Naive thymus-derived CD4-positive, alpha-beta T cell (primary cell): ENCODE results near the gene MARK3. TPM values are rescaled to one million over a fixed set of nuclear protein-coding genes. Genes with fewer than 3 reads are reported as not detected.
A peak's percentile ranks its signal among the peaks of the same experiment; 100 is the strongest.
"Not testable (repeated sequence)": the region's sequence is repeated elsewhere in the genome, so short reads cannot be mapped to it uniquely, and the experiment has no call there.

Source experiments
- ATAC-seq: fragments of 150-1000 bp; cut with Tn5 transposase; 2 replicates; pipeline ENCODE4 v1.10.0; 2021; ENCODE audit warnings: mild to moderate bottlenecking, moderate library complexity
- CTCF ChIA-PET: fragments of 350-600 bp; sonication (Branson Sonifier 250); formaldehyde crosslinking; loops from one replicate; lab custom pipeline; 2021; ENCODE audit warnings: antibody characterized with exemption; lab: Charles Lee
- POLR2A ChIA-PET: fragments of 350-600 bp; sonication (Branson Sonifier 250); formaldehyde crosslinking; loops from one replicate; lab custom pipeline; 2021; ENCODE audit warnings: antibody characterized with exemption, inconsistent platforms; lab: Charles Lee
- DNase-seq, 9 donors: peaks; one replicate each; pipeline versions ENCODE4 v3.0.0 to v3.0.0-alpha.2; 2020 to 2022; ENCODE audit warnings: mixed read lengths in 1 of 9
- H3K27ac ChIP-seq: one replicate; pipeline ENCODE4 v1.7.0; 2013; ENCODE audit warnings: mild to moderate bottlenecking, low read depth, low read length, moderate library complexity
- H3K27me3 ChIP-seq, 2 donors: one replicate each; pipeline ENCODE4 v1.7.0; 2013; ENCODE audit warnings: low read length in 2 of 2, mild to moderate bottlenecking in 2 of 2, moderate library complexity in 2 of 2; ENCODE audit not compliant: control insufficient read depth in 2 of 2, insufficient read depth in 2 of 2
- H3K36me3 ChIP-seq, 3 experiments: 1 replicate in 2 of 3; 2 replicates in 1 of 3; pipeline ENCODE4 v1.7.0; 2013; ENCODE audit warnings: low read length in 3 of 3, mild to moderate bottlenecking in 3 of 3, moderate library complexity in 1 of 3; ENCODE audit not compliant: insufficient read depth in 3 of 3, control insufficient read depth in 2 of 3
- H3K4me1 ChIP-seq, 2 donors: one replicate each; pipeline ENCODE4 v1.7.0; 2013; ENCODE audit warnings: low read length in 2 of 2, mild to moderate bottlenecking in 2 of 2, moderate library complexity in 1 of 2; ENCODE audit not compliant: control insufficient read depth in 2 of 2, insufficient read depth in 2 of 2
- H3K4me3 ChIP-seq: 2 replicates; pipeline ENCODE4 v1.7.0; 2013; ENCODE audit warnings: mild to moderate bottlenecking, low read length
- H3K9me3 ChIP-seq, 3 experiments: 1 replicate in 2 of 3; 2 replicates in 1 of 3; pipeline ENCODE4 v1.7.0; 2013; ENCODE audit warnings: low read length in 3 of 3; ENCODE audit not compliant: control insufficient read depth in 2 of 3
- H3K27ac Mint-ChIP-seq, 9 donors: one replicate each; pipeline ENCODE4 v1.8.0; 2020 to 2022; ENCODE audit warnings: mixed read lengths in 9 of 9, mild to moderate bottlenecking in 8 of 9, moderate library complexity in 5 of 9, inconsistent platforms in 2 of 9
- H3K27me3 Mint-ChIP-seq, 5 donors: one replicate each; pipeline ENCODE4 v1.8.0; 2021 to 2022; ENCODE audit warnings: mixed read lengths in 5 of 5, mild to moderate bottlenecking in 1 of 5
- H3K36me3 Mint-ChIP-seq, 5 donors: one replicate each; pipeline ENCODE4 v1.8.0; 2020 to 2022; ENCODE audit warnings: mixed read lengths in 5 of 5, mild to moderate bottlenecking in 3 of 5, inconsistent platforms in 1 of 5
- H3K4me1 Mint-ChIP-seq, 7 donors: one replicate each; pipeline ENCODE4 v1.8.0; 2020 to 2022; ENCODE audit warnings: mixed read lengths in 7 of 7, mild to moderate bottlenecking in 3 of 7, inconsistent platforms in 1 of 7
- H3K4me3 Mint-ChIP-seq, 10 donors: one replicate each; pipeline ENCODE4 v1.8.0; 2020 to 2022; ENCODE audit warnings: mild to moderate bottlenecking in 10 of 10, mixed read lengths in 10 of 10, moderate library complexity in 6 of 10, inconsistent platforms in 2 of 10
- H3K9me3 Mint-ChIP-seq, 11 donors: one replicate each; pipeline ENCODE4 v1.8.0; 2020 to 2022; ENCODE audit warnings: mixed read lengths in 11 of 11, mild to moderate bottlenecking in 4 of 11, inconsistent platforms in 1 of 11, moderate library complexity in 1 of 11
- intact Hi-C, 2 donors: fragments of 100-400 bp; cut with micrococcal nuclease; formaldehyde crosslinking; loops; one replicate each; pipeline ENCODE4 v1.15.1; 2023
- polyA plus RNA-seq, 2 donors: library from polyadenylated mRNA; unstranded; fragments of 300-500 nt; fragmentation: Illumina TruSeq; gene quantifications; one replicate each; pipeline ENCODE4 v1.2.3, GENCODE V29; 2021
- total RNA-seq, 6 experiments: library from RNA in 5 of 6; stranded (reverse) in 5 of 6; gene quantifications; 1 replicate in 5 of 6; 2 replicates in 1 of 6; pipeline ENCODE4 v1.2.3 and lab custom pipeline; 2021 to 2026

The MARK3 gene
- total and polyA plus RNA-seq, 7 experiments from 2014 or later, result 28.2 to 133 (median 100) TPM

- H3K9me3 ChIP-seq, result no peaks in the 10 kb centered on the region
- Mint-ChIP-seq H3K27ac (peak overlapping the region in 2 of 9 donors; percentile 8 to 12), H3K4me1 (peaks cover 0 to 10% (median 0%) of the 10 kb centered on the region in 7 donors), H3K4me3 (no peak overlapping the region), H3K36me3 (peaks cover 0 to 13% (median 9%) of the 10 kb centered on the region in 5 donors), H3K9me3 (peaks cover 0 to 3% (median 0%) of the 10 kb centered on the region in 11 donors), H3K27me3 (peaks cover 0 to 10% (median 5%) of the 10 kb centered on the region in 5 donors)
- H3K36me3 ChIP-seq, result peaks cover 0 to 15% (median 4%) of the 10 kb centered on the region in 3 experiments
- POLR2A ChIA-PET, result interaction anchor here (8.6 kb wide), 1 partner anchor 14 kb away, joined by 73 read pairs; the partner anchor contains the start of gene EIF5
- DNase-seq (no peak), ATAC-seq (no peak)
- no peak overlapping the region for H3K27ac ChIP-seq
- no peaks in the 10 kb centered on the region for H3K4me1 ChIP-seq
- intact Hi-C loops, result no loop called here
- no peak overlapping the region for H3K4me3 ChIP-seq
- CTCF ChIA-PET, result no interaction called here
- H3K27me3 ChIP-seq, result no peaks in the 10 kb centered on the region
These were observed 37.1 kb upstream of the MARK3 start for GRCh38 chr14:103348154-103348553.

- Histone ChIP-seq H3K27me3 (no peaks in the 10 kb centered on the region), H3K9me3 (no peaks in the 10 kb centered on the region), H3K36me3 (no peaks in the 10 kb centered on the region), H3K4me3 (no peak overlapping the region), H3K4me1 (no peaks in the 10 kb centered on the region), H3K27ac (no peak overlapping the region)
- no peak for ATAC-seq
- peaks cover 0 to 4% (median 1%) of the 10 kb centered on the region in 5 donors for H3K36me3 Mint-ChIP-seq
- POLR2A ChIA-PET, result interaction anchor here (8.6 kb wide), 1 partner anchor 16 kb away, joined by 73 read pairs; the partner anchor contains the start of gene EIF5
- peaks cover 0 to 5% (median 0%) of the 10 kb centered on the region in 11 donors for H3K9me3 Mint-ChIP-seq
- peak overlapping the region in 1 of 9 donors; percentile 5 for H3K27ac Mint-ChIP-seq
- CTCF ChIA-PET, result no interaction called here
- H3K4me3 Mint-ChIP-seq, result no peak overlapping the region
- peaks cover 0 to 10% (median 5%) of the 10 kb centered on the region in 5 donors for H3K27me3 Mint-ChIP-seq
- DNase-seq, result no peak
- peaks cover 0 to 8% (median 0%) of the 10 kb centered on the region in 7 donors for H3K4me1 Mint-ChIP-seq
- intact Hi-C loops, result no loop called here
These were observed 35.2 kb upstream of the MARK3 start for GRCh38 chr14:103349982-103350381.

GRCh38 chr14:103353362-103353761 lies 31.9 kb upstream of the MARK3 start:
- H3K4me3 Mint-ChIP-seq, result no peak overlapping the region
- no peak for ATAC-seq
- H3K4me1 Mint-ChIP-seq, result peaks cover 0 to 9% (median 3%) of the 10 kb centered on the region in 7 donors
- peaks cover 0 to 13% (median 5%) of the 10 kb centered on the region in 5 donors for H3K27me3 Mint-ChIP-seq
- POLR2A ChIA-PET, result no interaction called here
- Histone ChIP-seq H3K27me3 (no peaks in the 10 kb centered on the region), H3K27ac (no peak overlapping the region), H3K36me3 (no peaks in the 10 kb centered on the region), H3K4me3 (no peak overlapping the region), H3K9me3 (no peaks in the 10 kb centered on the region), H3K4me1 (no peaks in the 10 kb centered on the region)
- H3K9me3 Mint-ChIP-seq, result peaks cover 0 to 1% (median 0%) of the 10 kb centered on the region in 11 donors
- intact Hi-C loops, result no loop called here
- CTCF ChIA-PET, result interaction anchor here (0.7 kb wide), 1 partner anchor 68 kb away, joined by 5 read pairs; no protein-coding TSS in a partner anchor
- H3K36me3 Mint-ChIP-seq, result peaks cover 0 to 1% (median 0%) of the 10 kb centered on the region in 5 donors
- no peak for DNase-seq
- no peak overlapping the region for H3K27ac Mint-ChIP-seq

- no peak for ATAC-seq
- no peak overlapping the region for H3K4me3 ChIP-seq
- H3K27ac ChIP-seq, result no peak overlapping the region
- POLR2A ChIA-PET, result no interaction called here
- H3K9me3 ChIP-seq, result no peaks in the 10 kb centered on the region
- CTCF ChIA-PET, result no interaction called here
- H3K27ac Mint-ChIP-seq, result no peak overlapping the region
- no peaks in the 10 kb centered on the region for H3K27me3 ChIP-seq
- H3K27me3 Mint-ChIP-seq, result peaks cover 0 to 13% (median 5%) of the 10 kb centered on the region in 5 donors
- peaks cover 0 to 9% (median 3%) of the 10 kb centered on the region in 7 donors for H3K4me1 Mint-ChIP-seq
- peaks cover 0 to 1% (median 0%) of the 10 kb centered on the region in 5 donors for H3K36me3 Mint-ChIP-seq
- intact Hi-C loops, result no loop called here
- H3K4me1 ChIP-seq, result no peaks in the 10 kb centered on the region
- no peak overlapping the region for H3K4me3 Mint-ChIP-seq
- H3K9me3 Mint-ChIP-seq, result peaks cover 0 to 1% (median 0%) of the 10 kb centered on the region in 11 donors
- DNase-seq, result no peak
- H3K36me3 ChIP-seq, result no peaks in the 10 kb centered on the region
These were observed 31.1 kb upstream of the MARK3 start for GRCh38 chr14:103354141-103354540.

- no peaks in the 10 kb centered on the region for H3K27me3 ChIP-seq
- ATAC-seq, result no peak
- H3K4me1 Mint-ChIP-seq, result peaks cover 0 to 9% (median 3%) of the 10 kb centered on the region in 7 donors
- intact Hi-C loops, result no loop called here
- ChIA-PET CTCF (no interaction called here), POLR2A (interaction anchor here (1.4 kb wide), 1 partner anchor 21 kb away, joined by 3 read pairs; no protein-coding TSS in a partner anchor)
- peaks cover 0 to 8% (median 0%) of the 10 kb centered on the region in 11 donors for H3K9me3 Mint-ChIP-seq
- H3K4me3 ChIP-seq, result no peak overlapping the region
- H3K27me3 Mint-ChIP-seq, result peaks cover 8 to 22% (median 9%) of the 10 kb centered on the region in 5 donors
- no peak overlapping the region for H3K27ac Mint-ChIP-seq
- H3K4me3 Mint-ChIP-seq, result peak overlapping the region in 1 of 10 donors; percentile 29
- no peaks in the 10 kb centered on the region for H3K9me3 ChIP-seq
- no peaks in the 10 kb centered on the region for H3K36me3 ChIP-seq
- peaks cover 0 to 7% (median 4%) of the 10 kb centered on the region in 5 donors for H3K36me3 Mint-ChIP-seq
- H3K4me1 ChIP-seq, result no peaks in the 10 kb centered on the region
- no peak overlapping the region for H3K27ac ChIP-seq
- no peak for DNase-seq
These were observed 29.1 kb upstream of the MARK3 start for GRCh38 chr14:103356024-103356682.

GRCh38 chr14:103357552-103357951 lies 27.7 kb upstream of the MARK3 start:
- H3K27ac ChIP-seq, H3K9me3 ChIP-seq, H3K4me3 ChIP-seq, H3K36me3 Mint-ChIP-seq, H3K36me3 ChIP-seq, intact Hi-C loops, ATAC-seq, DNase-seq, H3K27me3 ChIP-seq, CTCF ChIA-PET, H3K4me3 Mint-ChIP-seq, H3K27ac Mint-ChIP-seq, H3K4me1 ChIP-seq: not testable (repeated sequence)
- POLR2A ChIA-PET, result interaction anchor here (0.7 to 1.2 kb wide), 4 partner anchors 10 to 34 kb away, joined by 3 to 4 read pairs (median 3); no protein-coding TSS in a partner anchor
- Mint-ChIP-seq H3K4me1 (peaks cover 0 to 12% (median 3%) of the 10 kb centered on the region in 7 donors), H3K9me3 (peaks cover 0 to 13% (median 6%) of the 10 kb centered on the region in 11 donors), H3K27me3 (peaks cover 2 to 17% (median 8%) of the 10 kb centered on the region in 5 donors)
